HG02973 (cell line): ENCODE measurements around the gene TUBB2A.
"Not testable (repeated sequence)": the region's sequence is repeated elsewhere in the genome, so short reads cannot be mapped to it uniquely, and the experiment has no call there.

Source experiments
- ATAC-seq: cut with Tn5 transposase; IDR thresholded peaks from one replicate; pipeline ENCODE4 v1.9.1; 2021; ENCODE audit warnings: moderate library complexity; ENCODE audit not compliant: unreplicated experiment

The TUBB2A gene

DNA sequence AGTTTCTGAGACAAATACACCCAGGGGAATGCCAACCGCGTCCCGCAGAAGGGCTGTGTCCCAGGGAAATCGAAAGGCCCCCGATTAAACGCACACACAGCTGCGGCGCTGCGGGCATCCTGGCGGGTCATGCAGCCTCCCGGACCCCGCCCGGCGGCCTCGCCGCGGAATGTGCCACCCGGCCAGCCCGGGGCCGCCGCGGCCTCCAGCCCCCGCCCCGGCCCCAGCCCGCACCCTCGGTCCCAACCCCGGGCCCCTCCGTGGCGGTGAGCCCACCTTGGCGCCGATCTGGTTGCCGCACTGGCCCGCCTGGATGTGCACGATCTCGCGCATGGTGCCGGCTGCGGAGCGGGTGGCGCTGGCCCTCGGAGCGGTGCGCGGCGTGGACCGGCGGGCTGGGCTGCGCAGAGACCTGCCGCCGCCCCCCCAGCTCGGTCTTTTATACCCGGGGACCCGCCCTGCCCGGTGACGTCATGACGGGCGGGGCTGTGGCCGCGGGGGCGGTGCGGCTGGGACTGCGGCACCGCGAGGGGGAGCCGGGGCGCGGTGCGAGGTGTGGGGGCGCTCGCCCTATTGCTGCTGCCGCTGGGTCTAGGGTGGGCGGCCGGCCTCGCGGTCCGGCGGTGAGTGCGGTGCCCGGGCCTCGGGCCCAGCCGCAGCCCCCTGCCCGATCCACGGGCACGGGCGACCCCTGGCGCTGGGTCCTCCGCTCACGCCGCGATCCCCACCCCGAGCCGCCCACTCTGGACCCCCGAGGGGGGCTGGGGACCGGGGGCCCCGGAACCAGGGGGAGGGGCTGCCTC, at the start of gene TUBB2A:
TSS of gene TUBB2A (minus strand) at position 414 of the 803 bp plus-strand sequence. CDS start at position 333, 81 bp downstream.
- ATAC-seq, result peak; percentile 70

DNA sequence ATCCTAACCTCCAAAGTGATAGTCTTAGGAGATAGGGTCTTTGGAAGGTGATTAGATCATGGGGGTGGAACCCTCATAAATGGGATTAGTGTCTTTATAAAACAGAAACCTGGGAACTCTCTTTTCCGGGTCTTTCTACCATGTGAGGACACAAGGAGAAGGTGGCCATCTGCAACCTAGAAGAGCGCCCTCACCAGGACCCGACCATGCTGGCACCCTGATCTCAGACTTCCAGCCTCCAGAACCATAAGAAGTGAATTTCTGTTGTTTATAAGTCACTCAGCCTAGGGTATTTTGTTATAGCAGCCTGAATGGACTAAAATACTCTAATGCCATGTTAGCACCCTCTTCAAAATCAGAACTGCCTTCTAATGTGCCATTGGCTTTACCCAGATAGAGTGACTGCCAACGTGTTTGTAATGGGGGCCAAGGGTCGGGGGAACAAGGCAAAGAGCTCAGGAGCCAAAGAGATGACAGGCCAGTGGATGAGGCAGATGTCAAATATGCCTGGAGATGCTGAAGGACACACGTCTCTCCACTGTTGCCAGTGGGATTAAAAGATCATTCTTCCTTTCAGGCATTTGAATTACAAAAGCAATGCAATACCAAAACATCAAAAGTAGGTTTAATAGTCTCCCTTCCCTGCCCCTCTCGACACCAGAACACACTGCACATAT, 49.1 kb upstream of the TUBB2A start:
- ATAC-seq, result no peak

GRCh38 chr6:3205913-3206312, 48.6 kb upstream of the TUBB2A start:
- ATAC-seq, result no peak

DNA sequence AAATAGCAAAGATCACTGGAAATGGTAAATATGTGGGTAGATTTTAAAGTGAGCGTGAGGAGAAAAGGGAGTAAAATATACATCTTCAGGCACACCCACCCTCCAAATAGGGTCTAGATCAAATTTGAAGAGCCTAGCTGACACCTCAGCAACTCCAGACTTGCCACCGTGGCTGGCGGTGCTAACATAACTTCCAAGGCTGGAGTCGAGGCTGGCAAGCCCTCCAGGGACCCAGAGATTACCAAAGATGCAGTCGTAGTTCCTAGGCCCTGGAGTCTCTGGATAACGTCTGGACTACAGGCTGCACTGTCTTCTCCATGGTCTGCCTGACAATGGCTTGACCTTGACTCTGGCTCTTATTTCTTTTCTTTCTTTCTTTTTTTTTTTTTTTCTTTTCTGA, 47.6 kb upstream of the TUBB2A start:
- no peak for ATAC-seq

- ATAC-seq, result no peak
Measured at GRCh38 chr6:3202999-3203696, 45.8 kb upstream of the TUBB2A start.

GRCh38 chr6:3201388-3201787, 44.0 kb upstream of the TUBB2A start:
- no peak for ATAC-seq

- no peak for ATAC-seq
Measured at GRCh38 chr6:3200682-3201081, 43.3 kb upstream of the TUBB2A start.

DNA sequence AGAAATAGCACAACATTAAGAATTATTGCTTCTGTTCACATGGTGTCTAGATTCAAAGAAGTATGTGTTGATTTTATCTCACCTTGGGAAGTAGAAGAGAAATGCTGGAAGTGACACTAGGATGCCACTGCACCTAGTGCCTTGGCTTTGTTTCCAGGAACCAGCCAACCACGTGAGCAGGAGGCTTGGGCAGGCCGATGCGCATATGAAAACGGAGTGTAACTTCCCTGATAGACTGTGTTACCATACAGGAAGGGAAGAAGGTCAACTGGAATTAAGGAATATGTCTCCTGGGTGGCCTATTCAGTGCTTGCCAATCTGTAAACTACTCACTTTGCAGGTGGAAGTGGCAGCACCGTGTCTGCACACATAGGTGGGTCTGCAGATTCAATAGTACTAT, 42.0 kb upstream of the TUBB2A start:
- no peak for ATAC-seq

GRCh38 chr6:3197734-3198133, 40.4 kb upstream of the TUBB2A start:
- ATAC-seq, result not testable (repeated sequence)

DNA sequence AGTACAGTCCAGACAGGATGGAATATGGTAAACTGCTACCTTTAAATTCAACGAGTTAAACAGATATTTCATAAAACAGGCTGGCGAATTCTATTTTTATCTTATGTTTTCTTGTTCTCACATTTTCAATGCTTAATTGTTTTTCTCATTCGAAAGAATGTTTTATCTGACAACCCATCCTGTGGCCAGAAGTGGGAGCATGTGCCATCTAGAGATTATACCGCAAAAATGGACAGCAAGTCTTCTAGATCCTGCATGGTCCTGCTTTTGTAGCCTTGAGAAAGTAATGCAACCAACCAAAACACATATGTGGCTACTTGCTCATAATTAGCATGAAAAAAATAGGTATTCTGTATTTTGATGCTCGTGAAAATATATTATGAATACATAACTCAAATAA, 39.4 kb upstream of the TUBB2A start:
- no peak for ATAC-seq

DNA sequence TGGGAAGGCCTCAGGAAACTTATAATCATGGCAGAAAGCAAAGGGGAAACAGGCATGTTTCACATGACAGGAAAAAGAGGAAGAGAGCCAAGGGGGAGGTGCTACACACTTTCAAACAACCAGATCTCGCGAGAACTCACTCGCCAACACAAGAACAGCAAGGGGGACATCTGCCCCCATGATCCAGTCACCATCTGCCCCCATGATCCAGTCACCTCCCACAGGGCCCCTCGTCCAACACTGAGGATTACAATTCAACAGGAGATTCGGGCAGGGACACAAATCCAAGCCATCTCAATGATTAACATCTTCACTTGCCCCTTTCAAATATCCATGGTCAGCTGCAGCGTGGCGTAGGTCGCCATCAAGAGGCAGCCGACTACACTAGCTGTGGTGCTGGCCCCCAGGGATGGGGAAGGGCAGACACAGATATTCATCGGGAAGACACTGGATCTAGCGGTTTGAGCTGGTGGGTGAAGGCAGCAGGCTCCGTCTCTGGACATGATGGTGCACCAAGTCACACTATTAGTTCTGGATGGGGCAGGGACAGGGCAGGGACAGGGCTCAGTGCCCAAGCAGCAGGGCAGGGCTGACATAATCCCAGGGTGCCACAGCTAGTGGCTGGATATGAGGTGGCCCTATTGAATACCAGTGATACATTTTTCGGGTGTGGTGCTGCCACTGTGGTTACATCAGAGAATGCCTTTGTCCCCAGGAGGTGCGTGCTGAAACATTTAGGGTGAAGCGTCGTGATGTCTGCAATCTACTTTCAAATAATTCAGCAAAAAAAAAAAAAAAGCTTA, 38.6 kb upstream of the TUBB2A start:
- no peak for ATAC-seq

DNA sequence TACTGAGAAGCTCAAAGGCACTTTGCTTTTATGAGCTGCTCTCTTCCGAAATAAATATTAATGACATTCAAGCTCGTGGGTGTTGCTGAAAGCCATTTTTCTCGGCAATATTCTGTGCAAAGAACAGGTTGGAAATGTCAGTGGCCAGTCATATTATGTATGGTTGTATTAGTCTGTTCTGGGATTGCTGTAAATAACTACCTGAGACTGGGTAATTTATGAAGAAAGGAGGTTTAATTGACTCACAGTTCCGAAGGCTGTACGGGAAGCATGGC, 38.0 kb upstream of the TUBB2A start:
- no peak for ATAC-seq

DNA sequence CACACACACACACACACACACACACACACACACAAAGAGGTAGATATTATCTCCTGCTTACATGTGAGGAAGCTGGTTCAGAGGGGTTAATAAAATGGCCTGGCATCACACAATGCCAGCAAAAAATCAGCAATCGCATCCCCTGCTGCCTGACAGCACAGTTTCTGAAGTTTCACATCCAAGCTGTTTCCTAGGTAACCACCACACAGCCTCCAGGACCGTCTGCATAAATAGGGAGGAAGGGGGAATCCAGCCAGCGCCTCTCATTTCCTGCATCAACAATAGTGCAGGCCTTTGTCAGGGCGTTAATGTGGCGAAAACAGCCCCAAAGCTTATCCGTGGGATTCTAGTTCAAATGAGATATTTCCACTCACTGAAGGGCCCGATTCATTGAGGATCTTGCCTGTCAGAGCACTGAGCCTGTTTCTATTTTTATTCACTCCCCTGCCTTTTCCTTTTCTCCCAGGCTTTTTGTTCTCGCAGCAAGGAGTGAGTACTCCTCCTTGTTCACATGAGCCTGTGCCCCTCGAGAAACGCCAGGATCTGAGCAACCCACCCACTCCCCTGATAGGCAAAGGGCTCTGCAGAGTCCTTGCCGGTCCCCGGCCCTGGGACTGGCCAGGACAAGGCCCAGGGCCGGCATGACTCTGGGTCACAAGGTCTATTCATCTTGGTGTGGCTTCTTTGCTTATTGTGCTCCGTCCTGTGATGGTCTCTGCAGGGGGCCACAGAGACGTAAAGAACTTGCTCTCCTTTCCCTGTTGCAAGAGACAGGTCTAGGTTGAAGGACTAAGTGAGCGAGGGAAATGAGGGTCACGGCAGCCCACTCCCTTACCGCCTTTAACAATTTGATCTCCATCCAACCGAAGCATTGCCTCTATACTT, 37.4 kb upstream of the TUBB2A start:
- ATAC-seq, result no peak

DNA sequence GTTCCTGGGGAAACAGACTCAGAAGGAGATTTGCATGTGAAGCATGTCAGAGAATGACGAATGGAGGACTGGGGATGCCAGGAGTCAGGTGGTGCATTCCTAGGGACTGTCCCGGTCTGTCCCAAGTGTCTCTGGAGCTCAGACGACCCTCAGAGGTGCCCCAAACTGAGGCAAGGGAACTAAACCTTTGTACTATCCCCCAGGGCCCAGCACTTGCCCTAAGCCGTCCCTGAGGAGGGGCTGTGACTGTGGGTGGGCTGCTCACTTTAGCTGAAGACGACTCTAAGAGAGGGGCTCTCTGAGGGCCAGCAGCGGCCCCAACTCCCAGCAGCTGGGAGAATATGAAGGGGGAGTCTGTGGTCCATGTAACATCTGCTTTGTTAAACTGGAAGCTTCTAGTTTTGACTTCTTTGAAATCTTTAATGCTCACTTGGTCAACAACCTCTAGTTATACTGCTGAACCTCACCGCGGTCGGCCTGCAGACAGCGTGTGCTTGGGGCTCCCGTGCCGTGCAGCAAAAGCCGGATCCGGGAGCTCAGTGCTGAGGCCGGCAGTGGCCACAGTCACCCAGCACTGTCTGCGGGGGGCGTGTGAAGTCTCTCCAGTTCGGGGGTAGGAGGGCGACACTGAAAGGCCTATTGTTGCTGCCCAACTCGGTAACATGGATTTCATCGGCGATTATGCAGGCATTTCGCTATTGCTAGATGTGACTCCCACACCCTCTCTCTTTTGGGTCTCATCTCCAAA, 35.9 kb upstream of the TUBB2A start:
- no peak for ATAC-seq

GRCh38 chr6:3190779-3191178, 33.4 kb upstream of the TUBB2A start:
- ATAC-seq, result no peak

- no peak for ATAC-seq
Measured at GRCh38 chr6:3190056-3190455, 32.7 kb upstream of the TUBB2A start.

GRCh38 chr6:3189192-3189591, 31.8 kb upstream of the TUBB2A start:
- ATAC-seq, result not testable (repeated sequence)

- no peak for ATAC-seq
Measured at GRCh38 chr6:3188262-3188661, 30.9 kb upstream of the TUBB2A start.

GRCh38 chr6:3186974-3187382, 29.6 kb upstream of the TUBB2A start:
- ATAC-seq, result no peak

DNA sequence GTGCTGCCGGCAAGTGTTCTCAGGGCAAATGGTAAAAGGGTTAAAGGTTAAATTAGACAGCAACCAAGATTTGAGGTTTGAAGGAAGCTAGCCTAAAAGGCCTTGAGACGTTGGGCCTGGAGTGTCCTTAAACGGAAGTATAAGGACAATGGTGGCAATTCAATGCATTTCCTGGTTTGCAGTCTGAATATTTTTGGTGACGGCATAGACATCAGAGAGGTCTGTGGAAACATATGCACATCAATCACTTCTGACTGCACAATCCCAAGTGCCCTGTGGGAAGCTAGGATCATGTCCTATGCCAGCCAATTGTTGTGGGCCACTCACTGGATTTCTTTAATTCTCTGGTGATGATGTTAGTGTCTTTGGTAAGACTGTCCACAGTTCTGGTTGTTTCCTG, 25.7 kb upstream of the TUBB2A start:
- ATAC-seq, result no peak
